Measurements from ENCODE around the gene PIK3C3. TPM values are rescaled to one million over a fixed set of nuclear protein-coding genes. Genes with fewer than 3 reads are reported as not detected.

The PIK3C3 gene
- total RNA-seq, 6 experiments from 2014 or later, result 15.2 to 27.2 (median 19.6) TPM

DNA sequence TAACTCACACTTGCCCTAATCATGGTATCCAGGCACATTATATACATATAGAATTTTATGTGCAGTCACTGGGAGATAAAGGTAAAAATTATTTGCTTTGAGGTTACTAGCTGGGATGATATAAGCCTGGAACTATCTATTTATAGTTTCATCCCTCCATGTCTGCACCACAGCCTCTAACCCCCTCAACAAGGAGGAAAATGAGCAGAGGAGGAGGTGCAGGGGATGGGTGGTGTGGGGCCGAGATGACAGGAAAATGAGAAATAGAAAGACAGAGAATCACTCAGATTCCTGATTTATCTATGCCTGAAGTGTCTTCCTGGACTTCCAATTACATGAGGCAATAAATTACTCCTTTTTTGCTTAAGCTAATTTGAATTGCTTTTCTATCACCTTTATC is 145.2 kb downstream of the PIK3C3 start:
- no peaks in the 10 kb centered on the region for H3K36me3 ChIP-seq
- DNase-seq (no peak), ATAC-seq (no peak)
- no peaks in the 10 kb centered on the region for H3K27me3 ChIP-seq
- intact Hi-C loops (cut with DNase I), result no loop called here
- no peak overlapping the region for H3K4me3 ChIP-seq
- TF ChIP-seq, protein P1, sequence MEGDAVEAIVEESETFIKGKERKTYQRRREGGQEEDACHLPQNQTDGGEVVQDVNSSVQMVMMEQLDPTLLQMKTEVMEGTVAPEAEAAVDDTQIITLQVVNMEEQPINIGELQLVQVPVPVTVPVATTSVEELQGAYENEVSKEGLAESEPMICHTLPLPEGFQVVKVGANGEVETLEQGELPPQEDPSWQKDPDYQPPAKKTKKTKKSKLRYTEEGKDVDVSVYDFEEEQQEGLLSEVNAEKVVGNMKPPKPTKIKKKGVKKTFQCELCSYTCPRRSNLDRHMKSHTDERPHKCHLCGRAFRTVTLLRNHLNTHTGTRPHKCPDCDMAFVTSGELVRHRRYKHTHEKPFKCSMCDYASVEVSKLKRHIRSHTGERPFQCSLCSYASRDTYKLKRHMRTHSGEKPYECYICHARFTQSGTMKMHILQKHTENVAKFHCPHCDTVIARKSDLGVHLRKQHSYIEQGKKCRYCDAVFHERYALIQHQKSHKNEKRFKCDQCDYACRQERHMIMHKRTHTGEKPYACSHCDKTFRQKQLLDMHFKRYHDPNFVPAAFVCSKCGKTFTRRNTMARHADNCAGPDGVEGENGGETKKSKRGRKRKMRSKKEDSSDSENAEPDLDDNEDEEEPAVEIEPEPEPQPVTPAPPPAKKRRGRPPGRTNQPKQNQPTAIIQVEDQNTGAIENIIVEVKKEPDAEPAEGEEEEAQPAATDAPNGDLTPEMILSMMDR (IDR thresholded peaks at IDR 0.05), result no peak
- TF ChIP-seq POLR2A (IDR thresholded peaks at IDR 0.05), result no peak
- no peaks in the 10 kb centered on the region for H3K9me3 ChIP-seq
- no peak overlapping the region for H3K27ac ChIP-seq
- no peaks in the 10 kb centered on the region for H3K4me1 ChIP-seq
- 44% methylated on average over 1 of the region's 1 CpG for WGBS (ENCODE audit: insufficient coverage, low coverage, low lambda C conversion rate, missing lambda C conversion rate)

DNA sequence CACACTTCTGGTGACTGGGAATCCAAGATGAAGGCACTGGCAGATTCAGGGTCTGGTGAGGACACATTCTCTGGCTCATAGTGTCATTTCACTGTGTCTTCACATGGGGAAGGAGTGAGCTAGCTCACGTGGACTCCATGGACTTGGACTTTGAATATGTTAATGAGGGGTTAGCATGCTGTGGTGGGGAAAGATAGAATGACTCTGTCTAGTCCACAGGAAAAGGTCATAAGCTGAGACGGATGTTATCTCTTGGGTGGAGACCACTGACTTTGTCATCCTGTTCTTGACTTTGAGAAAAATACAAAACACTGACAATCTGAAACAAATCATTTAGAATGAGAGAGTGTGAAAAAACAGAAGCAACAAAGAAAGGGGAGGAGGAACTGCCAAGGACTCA is 145.9 kb downstream of the PIK3C3 start:
- no peak overlapping the region for H3K27ac ChIP-seq
- no peak overlapping the region for H3K4me3 ChIP-seq
- DNase-seq, result no peak
- WGBS (ENCODE audit: insufficient coverage, low coverage, low lambda C conversion rate, missing lambda C conversion rate), result 48% methylated on average over 2 of the region's 2 CpGs
- ATAC-seq, result no peak
- intact Hi-C loops (cut with DNase I), result no loop called here
- TF ChIP-seq POLR2A (IDR thresholded peaks at IDR 0.05), result no peak
- TF ChIP-seq, protein P1 (IDR thresholded peaks at IDR 0.05), result no peak
- no peaks in the 10 kb centered on the region for H3K36me3 ChIP-seq
- no peaks in the 10 kb centered on the region for H3K27me3 ChIP-seq
- H3K4me1 ChIP-seq, result no peaks in the 10 kb centered on the region
- no peaks in the 10 kb centered on the region for H3K9me3 ChIP-seq

DNA sequence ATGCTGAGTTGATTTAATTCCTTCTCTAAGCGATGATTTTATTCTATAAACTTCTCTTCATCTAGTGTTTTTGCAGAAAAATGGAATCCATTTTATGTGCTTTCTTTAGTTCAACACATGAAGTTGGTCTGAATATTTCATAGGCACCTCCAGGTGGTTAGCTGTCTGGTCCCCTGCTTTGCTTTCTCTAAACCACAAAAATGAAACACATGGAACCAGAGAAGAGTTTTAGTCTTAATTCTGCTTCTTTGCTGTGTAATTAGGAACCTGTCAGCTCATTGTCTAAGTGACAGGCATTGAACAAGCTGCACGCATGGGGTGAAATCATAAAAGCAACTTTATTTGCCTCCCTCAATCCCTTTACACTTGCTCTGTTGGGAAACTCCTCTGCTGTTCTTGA is 150.4 kb downstream of the PIK3C3 start:
- DNase-seq (no peak), ATAC-seq (no peak)
- Histone ChIP-seq H3K9me3 (no peaks in the 10 kb centered on the region), H3K4me3 (no peak overlapping the region), H3K27ac (no peak overlapping the region), H3K36me3 (no peaks in the 10 kb centered on the region), H3K27me3 (no peaks in the 10 kb centered on the region), H3K4me1 (no peaks in the 10 kb centered on the region)
- intact Hi-C loops (cut with DNase I), result no loop called here
- TF ChIP-seq POLR2A (IDR thresholded peaks at IDR 0.05), result no peak
- TF ChIP-seq, protein P1 (IDR thresholded peaks at IDR 0.05), result no peak
- WGBS (ENCODE audit: insufficient coverage, low coverage, low lambda C conversion rate, missing lambda C conversion rate), result 86% methylated on average over 2 of the region's 2 CpGs

DNA sequence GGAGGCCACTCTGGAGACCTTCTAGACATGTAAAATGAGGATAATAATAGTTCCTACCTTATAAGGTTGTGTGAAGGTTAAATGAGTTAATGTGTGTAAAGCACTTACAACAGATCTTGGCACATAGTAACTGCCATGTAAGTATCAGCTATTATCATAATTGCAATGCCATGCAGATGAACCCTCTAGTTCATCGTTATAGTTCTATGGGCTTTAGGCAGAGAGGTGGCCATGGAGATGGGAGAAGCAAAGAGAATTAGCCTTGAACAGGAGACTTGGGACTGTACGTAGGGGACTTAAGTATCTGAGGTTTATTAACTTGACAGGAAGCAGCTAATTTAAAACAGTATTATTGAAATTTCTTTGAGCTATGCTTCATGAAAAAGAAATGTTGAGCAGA is 151.8 kb downstream of the PIK3C3 start:
- Histone ChIP-seq H3K27me3 (no peaks in the 10 kb centered on the region), H3K9me3 (no peaks in the 10 kb centered on the region), H3K27ac (no peak overlapping the region), H3K4me1 (no peaks in the 10 kb centered on the region), H3K36me3 (no peaks in the 10 kb centered on the region), H3K4me3 (no peak overlapping the region)
- intact Hi-C loops (cut with DNase I), result no loop called here
- no peak for DNase-seq
- 67% methylated on average over 2 of the region's 2 CpGs for WGBS (ENCODE audit: insufficient coverage, low coverage, low lambda C conversion rate, missing lambda C conversion rate)
- ATAC-seq, result no peak
- no peak for TF ChIP-seq POLR2A (IDR thresholded peaks at IDR 0.05)
- TF ChIP-seq, protein P1 (IDR thresholded peaks at IDR 0.05), result no peak

DNA sequence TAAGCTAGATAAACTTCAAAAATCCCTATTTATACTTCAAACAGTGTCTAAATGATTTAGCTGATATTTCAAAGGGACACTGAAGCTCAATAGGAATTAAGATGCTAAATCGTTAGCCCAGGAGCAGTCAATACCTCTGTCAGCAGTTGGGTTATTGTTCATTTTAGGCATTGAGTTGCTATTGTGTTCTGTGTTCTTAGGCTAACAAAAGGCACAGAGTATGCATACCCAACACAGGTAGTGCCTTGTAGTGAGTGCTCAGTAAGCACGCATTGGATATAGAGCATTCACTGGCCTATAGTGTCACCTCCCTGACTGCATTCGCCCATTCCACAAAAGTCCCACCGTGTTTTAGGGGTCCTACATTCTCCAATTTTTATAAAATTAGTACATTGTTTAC is 152.3 kb downstream of the PIK3C3 start:
- no peaks in the 10 kb centered on the region for H3K4me1 ChIP-seq
- TF ChIP-seq, protein P1 (IDR thresholded peaks at IDR 0.05), result no peak
- TF ChIP-seq POLR2A (IDR thresholded peaks at IDR 0.05), result no peak
- intact Hi-C loops (cut with DNase I), result no loop called here
- no peaks in the 10 kb centered on the region for H3K9me3 ChIP-seq
- no peak overlapping the region for H3K4me3 ChIP-seq
- no peak overlapping the region for H3K27ac ChIP-seq
- DNase-seq (no peak), ATAC-seq (no peak)
- H3K27me3 ChIP-seq, result no peaks in the 10 kb centered on the region
- no peaks in the 10 kb centered on the region for H3K36me3 ChIP-seq
- 80% methylated on average over 4 of the region's 4 CpGs for WGBS (ENCODE audit: insufficient coverage, low coverage, low lambda C conversion rate, missing lambda C conversion rate)

Data from right lobe of liver (tissue), 6 donors.